ENCODE data around the gene FABP1.

FABP1 gene

GRCh38 chr2:88136817-88137216 is 9.0 kb upstream of the FABP1 start:
- intact Hi-C loops (cut with DNase I; ENCODE audit: low total_unique reads), result no loop called here
- Histone ChIP-seq H3K27ac (no peak overlapping the region), H3K9me3 (peaks cover 0 to 1% (median 0%) of the 10 kb centered on the region in 3 donors), H3K4me3 (no peak overlapping the region), H3K27me3 (no peaks in the 10 kb centered on the region), H3K36me3 (no peaks in the 10 kb centered on the region), H3K4me1 (no peaks in the 10 kb centered on the region)
- no peak for TF ChIP-seq CTCF (IDR thresholded peaks at IDR 0.05)
- DNase-seq, result no peak

DNA sequence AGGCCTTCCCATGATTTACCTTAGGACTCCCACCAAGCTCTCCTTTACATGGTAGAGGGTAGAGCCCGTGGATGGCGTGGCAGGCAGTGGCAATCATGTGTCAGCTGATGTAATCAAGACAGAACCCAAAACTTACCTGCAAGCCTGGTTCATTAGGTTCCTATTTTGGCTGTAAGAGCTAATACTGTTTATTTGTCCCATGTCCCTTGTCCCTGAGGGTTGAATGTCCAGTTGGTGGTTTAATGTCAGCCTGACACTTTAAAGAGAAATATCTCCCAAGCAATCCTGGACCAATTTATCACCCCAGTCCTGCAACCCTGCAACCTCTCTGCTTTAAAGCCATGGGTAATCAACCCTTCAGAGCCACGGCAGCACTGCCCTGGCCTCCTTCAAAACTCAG is 6.0 kb upstream of the FABP1 start:
- peaks cover 0 to 3% of the 10 kb centered on the region in 2 donors for H3K27me3 ChIP-seq
- intact Hi-C loops (cut with DNase I; ENCODE audit: low total_unique reads), result no loop called here
- H3K36me3 ChIP-seq, result no peaks in the 10 kb centered on the region
- TF ChIP-seq CTCF (IDR thresholded peaks at IDR 0.05), result no peak
- H3K9me3 ChIP-seq, result no peaks in the 10 kb centered on the region
- H3K4me3 ChIP-seq, result no peak overlapping the region
- no peaks in the 10 kb centered on the region for H3K4me1 ChIP-seq
- no peak for DNase-seq
- no peak overlapping the region for H3K27ac ChIP-seq

DNA sequence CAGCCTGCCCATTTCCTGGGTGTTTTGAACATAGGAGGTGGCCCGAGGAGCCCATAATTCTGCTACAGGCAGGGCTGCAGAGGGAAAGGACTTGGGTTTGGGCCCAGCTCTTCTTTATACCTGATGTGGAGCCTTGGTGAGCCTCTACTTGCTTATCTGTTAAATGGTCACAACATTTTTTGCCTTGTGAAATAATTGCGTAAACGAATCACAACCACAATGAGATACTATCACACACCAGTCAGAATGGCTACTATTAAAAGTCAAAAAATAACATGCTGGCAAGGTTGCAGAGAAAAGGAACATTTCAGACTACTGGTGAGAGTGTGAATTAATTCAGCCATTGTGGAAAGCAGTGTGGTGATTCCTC is 4.1 kb upstream of the FABP1 start:
- H3K9me3 ChIP-seq, result no peaks in the 10 kb centered on the region
- DNase-seq, result no peak
- H3K27ac ChIP-seq, result no peak overlapping the region
- no peak overlapping the region for H3K4me3 ChIP-seq
- peaks cover 0 to 3% of the 10 kb centered on the region in 2 donors for H3K27me3 ChIP-seq
- no peaks in the 10 kb centered on the region for H3K36me3 ChIP-seq
- intact Hi-C loops (cut with DNase I; ENCODE audit: low total_unique reads), result no loop called here
- H3K4me1 ChIP-seq, result no peaks in the 10 kb centered on the region
- no peak for TF ChIP-seq CTCF (IDR thresholded peaks at IDR 0.05)

DNA sequence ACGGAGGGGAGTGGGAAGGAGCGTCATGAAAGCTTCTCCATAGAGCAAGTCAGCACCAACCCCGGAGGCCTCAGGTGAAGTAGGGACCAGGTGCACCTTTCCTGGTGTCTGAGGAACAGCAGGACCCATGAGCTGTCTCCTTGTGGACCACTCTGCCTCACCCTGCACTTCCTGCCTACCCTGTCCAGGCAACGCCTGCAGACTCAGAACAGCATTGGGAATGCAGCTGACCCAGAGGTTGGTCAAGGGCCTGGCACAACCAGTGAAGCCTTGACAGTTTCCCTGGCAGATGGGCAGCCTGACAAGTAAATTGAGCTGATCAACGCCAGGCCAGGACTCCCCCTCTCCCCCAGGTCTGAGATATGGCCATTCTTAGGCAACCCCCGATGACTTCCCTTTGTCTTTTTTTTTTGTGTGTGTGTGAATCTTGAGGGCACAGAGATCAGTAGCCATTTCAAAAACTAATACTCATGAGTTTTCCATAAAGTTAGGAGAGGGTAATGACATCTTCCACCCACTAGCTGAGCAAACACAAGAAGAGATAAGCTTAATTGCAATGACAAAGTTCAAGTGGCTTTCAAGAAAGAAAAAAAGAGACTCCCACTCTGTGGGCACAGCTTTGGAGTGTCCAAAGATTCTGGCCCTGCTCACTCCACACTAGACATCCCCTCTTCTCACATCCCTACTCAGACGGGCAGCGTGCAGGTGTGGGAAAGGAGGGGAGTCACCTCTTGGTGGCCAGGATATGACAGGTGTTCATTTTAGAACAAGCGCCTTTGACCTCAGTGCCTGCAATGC is 3.5 kb upstream of the FABP1 start:
- Histone ChIP-seq H3K4me1 (no peaks in the 10 kb centered on the region), H3K36me3 (no peaks in the 10 kb centered on the region), H3K27me3 (peaks cover 0 to 3% of the 10 kb centered on the region in 2 donors), H3K4me3 (no peak overlapping the region), H3K27ac (no peak overlapping the region), H3K9me3 (no peaks in the 10 kb centered on the region)
- no peak for DNase-seq
- intact Hi-C loops (cut with DNase I; ENCODE audit: low total_unique reads), result no loop called here
- no peak for TF ChIP-seq CTCF (IDR thresholded peaks at IDR 0.05)

DNA sequence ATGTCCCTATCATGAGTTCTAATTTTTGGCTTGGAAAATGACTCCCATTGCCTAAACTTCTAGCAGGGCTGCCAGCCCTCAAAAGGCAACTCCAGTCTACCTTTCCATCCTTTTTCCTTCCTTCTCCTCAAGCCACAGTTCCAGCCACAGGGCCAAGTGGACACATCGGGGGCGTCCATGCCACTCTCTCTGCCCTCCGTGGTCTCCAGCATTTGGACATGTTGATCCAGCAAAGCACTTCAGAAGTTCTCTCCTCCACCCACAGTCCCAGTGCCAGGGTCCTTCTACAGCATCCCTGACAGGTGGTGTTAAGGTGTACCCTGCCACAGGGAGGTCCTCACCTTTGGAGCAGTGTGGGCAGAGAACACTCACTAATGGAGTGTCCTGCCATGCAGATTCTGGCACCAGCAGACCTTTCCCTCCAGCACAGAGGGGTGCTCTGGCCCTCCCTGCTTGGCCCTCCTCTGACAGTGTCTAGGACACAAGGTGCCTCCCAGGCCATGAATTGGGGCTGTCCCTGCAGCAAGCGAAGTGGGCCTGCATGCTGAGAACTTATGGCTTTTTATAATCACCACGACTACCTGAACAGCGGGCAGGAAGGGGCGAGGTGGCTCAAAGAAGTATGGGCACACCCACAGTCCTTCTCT is 1.6 kb upstream of the FABP1 start:
- no peak for DNase-seq
- Histone ChIP-seq H3K27ac (no peak overlapping the region), H3K9me3 (no peaks in the 10 kb centered on the region), H3K36me3 (no peaks in the 10 kb centered on the region), H3K4me1 (no peaks in the 10 kb centered on the region), H3K27me3 (peaks cover 0 to 6% of the 10 kb centered on the region in 2 donors), H3K4me3 (no peak overlapping the region)
- TF ChIP-seq CTCF (IDR thresholded peaks at IDR 0.05), result no peak
- intact Hi-C loops (cut with DNase I; ENCODE audit: low total_unique reads), result no loop called here
